HUES6 (cell line): ENCODE results near the gene ATF7IP.
A peak's percentile ranks its signal among the peaks of the same experiment; 100 is the strongest.

ENCODE experiments used
- H3K27ac ChIP-seq: 2 replicates; pipeline ENCODE4 v1.7.0; 2013; ENCODE audit warnings: low read depth, mild to moderate bottlenecking, low read length, inconsistent platforms
- H3K27me3 ChIP-seq: 2 replicates; pipeline ENCODE4 v1.6.1; 2013; ENCODE audit warnings: low read length; ENCODE audit not compliant: control insufficient read depth, insufficient read depth
- H3K36me3 ChIP-seq: 2 replicates; pipeline ENCODE4 v1.6.1; 2013; ENCODE audit warnings: low read length; ENCODE audit not compliant: control insufficient read depth, insufficient read depth
- H3K4me1 ChIP-seq: 2 replicates; pipeline ENCODE4 v1.6.1; 2013; ENCODE audit warnings: low read length; ENCODE audit not compliant: control insufficient read depth, insufficient read depth
- H3K4me3 ChIP-seq: 2 replicates; pipeline ENCODE4 v1.5.1; 2013; ENCODE audit warnings: low read depth, low read length
- H3K9ac ChIP-seq: one replicate; pipeline ENCODE4 v1.6.1; 2013; ENCODE audit warnings: mild to moderate bottlenecking, low read length
- H3K9me3 ChIP-seq: 2 replicates; pipeline ENCODE4 v1.6.1; 2013; ENCODE audit warnings: low read depth, low read length; ENCODE audit not compliant: control insufficient read depth, insufficient read depth

ATF7IP gene

GRCh38 chr12:14384783-14385638 lies 19.5 kb downstream of the ATF7IP start:
- H3K27me3 ChIP-seq: no peaks in the 10 kb centered on the region
- H3K27ac ChIP-seq: 0 out of 2 replicates have a peak overlapping the region, but pooled peaks have one; percentile 3
- H3K4me3 ChIP-seq: peak overlapping the region; percentile 3
- no peak overlapping the region for H3K9ac ChIP-seq
- peaks cover 44% of the 10 kb centered on the region for H3K4me1 ChIP-seq
- H3K9me3 ChIP-seq: peaks cover 6% of the 10 kb centered on the region; the same call in 1 of the 2 replicates
- H3K36me3 ChIP-seq: no peaks in the 10 kb centered on the region

GRCh38 chr12:14387219-14387871 lies 21.9 kb downstream of the ATF7IP start:
- no peak overlapping the region for H3K4me3 ChIP-seq
- H3K4me1 ChIP-seq: peaks cover 50% of the 10 kb centered on the region
- no peak overlapping the region for H3K9ac ChIP-seq
- no peaks in the 10 kb centered on the region for H3K9me3 ChIP-seq
- no peaks in the 10 kb centered on the region for H3K27me3 ChIP-seq
- H3K27ac ChIP-seq: no peak overlapping the region
- no peaks in the 10 kb centered on the region for H3K36me3 ChIP-seq

- no peak overlapping the region for H3K9ac ChIP-seq
- H3K4me3 ChIP-seq: no peak overlapping the region
- no peaks in the 10 kb centered on the region for H3K36me3 ChIP-seq
- no peaks in the 10 kb centered on the region for H3K27me3 ChIP-seq
- H3K4me1 ChIP-seq: peaks cover 52% of the 10 kb centered on the region
- no peak overlapping the region for H3K27ac ChIP-seq
- no peaks in the 10 kb centered on the region for H3K9me3 ChIP-seq
Measured at GRCh38 chr12:14390449-14390848, 25.0 kb downstream of the ATF7IP start.

GRCh38 chr12:14390870-14391530 lies 25.5 kb downstream of the ATF7IP start:
- H3K36me3 ChIP-seq: no peaks in the 10 kb centered on the region
- H3K27ac ChIP-seq: no peak overlapping the region
- no peaks in the 10 kb centered on the region; the same call in 1 of the 2 replicates for H3K9me3 ChIP-seq
- H3K27me3 ChIP-seq: no peaks in the 10 kb centered on the region
- peaks cover 51% of the 10 kb centered on the region for H3K4me1 ChIP-seq
- no peak overlapping the region for H3K9ac ChIP-seq
- no peak overlapping the region for H3K4me3 ChIP-seq

GRCh38 chr12:14393751-14394150 lies 28.3 kb downstream of the ATF7IP start:
- H3K9ac ChIP-seq: no peak overlapping the region
- no peak overlapping the region for H3K4me3 ChIP-seq
- H3K4me1 ChIP-seq: peaks cover 59% of the 10 kb centered on the region

GRCh38 chr12:14394317-14395073 lies 29.0 kb downstream of the ATF7IP start:
- H3K4me1 ChIP-seq: peaks cover 59% of the 10 kb centered on the region
- H3K9ac ChIP-seq: no peak overlapping the region
- H3K36me3 ChIP-seq: 0 out of 2 replicates have a peak, but pooled peaks cover 3% of the 10 kb centered on the region
- no peaks in the 10 kb centered on the region; the same call in 1 of the 2 replicates for H3K9me3 ChIP-seq
- no peak overlapping the region for H3K4me3 ChIP-seq
- H3K27ac ChIP-seq: no peak overlapping the region
- no peaks in the 10 kb centered on the region for H3K27me3 ChIP-seq

More at GRCh38 chr12:14393751-14394150, 28.3 kb downstream of the ATF7IP start:
- Histone ChIP-seq H3K9me3 (no peaks in the 10 kb centered on the region; the same call in 1 of the 2 replicates), H3K27me3 (no peaks in the 10 kb centered on the region), H3K27ac (no peak overlapping the region), H3K36me3 (0 out of 2 replicates have a peak, but pooled peaks cover 3% of the 10 kb centered on the region)

- Histone ChIP-seq H3K4me1 (peaks cover 54% of the 10 kb centered on the region), H3K27me3 (no peaks in the 10 kb centered on the region), H3K9me3 (peaks cover 3% of the 10 kb centered on the region; the same call in 1 of the 2 replicates), H3K4me3 (no peak overlapping the region), H3K27ac (no peak overlapping the region), H3K9ac (no peak overlapping the region), H3K36me3 (0 out of 2 replicates have a peak, but pooled peaks cover 3% of the 10 kb centered on the region)
Measured at GRCh38 chr12:14395074-14395778, 29.7 kb downstream of the ATF7IP start.

GRCh38 chr12:14396071-14396470 lies 30.6 kb downstream of the ATF7IP start:
- no peak overlapping the region for H3K27ac ChIP-seq
- peaks cover 3% of the 10 kb centered on the region; the same call in 1 of the 2 replicates for H3K9me3 ChIP-seq
- no peak overlapping the region for H3K4me3 ChIP-seq
- H3K4me1 ChIP-seq: peaks cover 46% of the 10 kb centered on the region
- no peak overlapping the region for H3K9ac ChIP-seq
- H3K27me3 ChIP-seq: no peaks in the 10 kb centered on the region
- H3K36me3 ChIP-seq: 0 out of 2 replicates have a peak, but pooled peaks cover 3% of the 10 kb centered on the region

GRCh38 chr12:14399871-14400270 lies 34.4 kb downstream of the ATF7IP start:
- Histone ChIP-seq H3K4me3 (no peak overlapping the region), H3K27ac (no peak overlapping the region), H3K27me3 (no peaks in the 10 kb centered on the region), H3K9me3 (peaks cover 3% of the 10 kb centered on the region; the same call in 1 of the 2 replicates), H3K4me1 (peaks cover 29% of the 10 kb centered on the region), H3K9ac (no peak overlapping the region), H3K36me3 (0 out of 2 replicates have a peak, but pooled peaks cover 3% of the 10 kb centered on the region)

- Histone ChIP-seq H3K9ac (no peak overlapping the region), H3K27ac (no peak overlapping the region), H3K36me3 (0 out of 2 replicates have a peak, but pooled peaks cover 3% of the 10 kb centered on the region)
Measured at GRCh38 chr12:14400599-14400998, 35.1 kb downstream of the ATF7IP start.

More at GRCh38 chr12:14400599-14400998, 35.1 kb downstream of the ATF7IP start:
- peaks cover 24% of the 10 kb centered on the region; the same call in 1 of the 2 replicates for H3K4me1 ChIP-seq
- H3K27me3 ChIP-seq: no peaks in the 10 kb centered on the region
- no peak overlapping the region for H3K4me3 ChIP-seq
- H3K9me3 ChIP-seq: peaks cover 3% of the 10 kb centered on the region; the same call in 1 of the 2 replicates
